AG04449 (cell line): ENCODE results near the gene CCDC187.

Source experiments
- CTCF ChIA-PET: fragments of 350-600 bp; formaldehyde crosslinking; extraction: SDS; loops from one replicate; lab custom pipeline; 2021; ENCODE audit warnings: antibody characterized with exemption; lab: Yijun Ruan, JAX
- POLR2A ChIA-PET: fragments of 400-600, 350-600 bp; formaldehyde crosslinking; extraction: SDS; loops from one replicate; lab custom pipeline; 2020; ENCODE audit warnings: antibody characterized with exemption, inconsistent platforms; lab: Yijun Ruan, JAX
- DNase-seq: peaks from one replicate; pipeline ENCODE4 v3.0.0-alpha.2; 2010; ENCODE audit warnings: low read depth, low spot score
- H3K4me3 ChIP-seq: 2 replicates; pipeline ENCODE4 v1.5.1; 2011; ENCODE audit warnings: low read depth, mild to moderate bottlenecking, control low read depth, low read length
- TF ChIP-seq, protein P1 (sequence below): IDR thresholded peaks from one replicate; pipeline ENCODE4 v1.5.1; 2011; ENCODE audit warnings: mild to moderate bottlenecking, moderate library complexity, low read length, control low read depth, inconsistent platforms; ENCODE audit not compliant: insufficient read depth; ENCODE audit errors: missing control alignments

The CCDC187 gene

DNA sequence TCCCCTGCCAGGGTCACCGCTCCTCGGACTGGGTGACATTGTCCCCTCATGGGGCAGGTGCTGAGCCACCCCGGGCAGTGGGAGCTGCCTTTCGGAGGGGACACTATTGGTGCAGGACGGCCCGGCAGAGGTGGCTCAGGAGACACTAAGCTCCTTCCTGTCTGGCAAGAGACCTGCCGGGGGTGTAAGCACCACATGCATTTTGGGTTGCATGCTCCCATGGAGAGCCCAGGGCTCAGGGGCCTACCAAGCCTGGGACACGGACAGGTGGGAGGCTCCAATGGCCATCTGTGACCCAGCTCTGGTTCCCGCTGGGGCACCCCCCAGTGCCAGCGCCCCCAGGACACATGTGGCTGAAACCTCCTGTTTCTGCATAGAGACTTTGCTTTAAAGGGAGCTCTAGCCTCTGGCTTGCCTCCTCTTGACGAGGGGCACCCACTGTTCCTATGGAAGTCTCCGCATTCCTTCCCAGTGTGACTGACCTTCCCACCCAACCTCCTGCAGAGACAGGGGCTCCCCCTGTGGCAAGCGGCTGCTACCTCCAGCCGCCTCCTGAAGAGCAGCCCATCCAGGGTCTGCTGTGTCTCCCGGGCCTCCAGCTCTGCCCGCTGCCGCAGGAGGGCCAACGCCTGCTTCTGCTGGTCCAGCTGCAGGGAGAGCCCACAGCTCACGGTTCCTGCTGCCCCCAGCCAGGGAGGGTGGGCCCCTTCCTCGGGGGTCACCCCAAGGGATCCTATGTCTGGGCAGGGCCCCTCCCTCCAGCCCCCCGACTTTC lies 28.1 kb downstream of the CCDC187 start:
- CTCF ChIA-PET = interaction anchor here (0.7 to 4.0 kb wide), 3 partner anchors 7 to 153 kb away, joined by 3 to 30 read pairs (median 3); no protein-coding TSS in a partner anchor
- DNase-seq = no peak
- POLR2A ChIA-PET = no interaction called here
- TF ChIP-seq, protein P1, sequence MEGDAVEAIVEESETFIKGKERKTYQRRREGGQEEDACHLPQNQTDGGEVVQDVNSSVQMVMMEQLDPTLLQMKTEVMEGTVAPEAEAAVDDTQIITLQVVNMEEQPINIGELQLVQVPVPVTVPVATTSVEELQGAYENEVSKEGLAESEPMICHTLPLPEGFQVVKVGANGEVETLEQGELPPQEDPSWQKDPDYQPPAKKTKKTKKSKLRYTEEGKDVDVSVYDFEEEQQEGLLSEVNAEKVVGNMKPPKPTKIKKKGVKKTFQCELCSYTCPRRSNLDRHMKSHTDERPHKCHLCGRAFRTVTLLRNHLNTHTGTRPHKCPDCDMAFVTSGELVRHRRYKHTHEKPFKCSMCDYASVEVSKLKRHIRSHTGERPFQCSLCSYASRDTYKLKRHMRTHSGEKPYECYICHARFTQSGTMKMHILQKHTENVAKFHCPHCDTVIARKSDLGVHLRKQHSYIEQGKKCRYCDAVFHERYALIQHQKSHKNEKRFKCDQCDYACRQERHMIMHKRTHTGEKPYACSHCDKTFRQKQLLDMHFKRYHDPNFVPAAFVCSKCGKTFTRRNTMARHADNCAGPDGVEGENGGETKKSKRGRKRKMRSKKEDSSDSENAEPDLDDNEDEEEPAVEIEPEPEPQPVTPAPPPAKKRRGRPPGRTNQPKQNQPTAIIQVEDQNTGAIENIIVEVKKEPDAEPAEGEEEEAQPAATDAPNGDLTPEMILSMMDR = no peak
- H3K4me3 ChIP-seq = no peak overlapping the region

DNA sequence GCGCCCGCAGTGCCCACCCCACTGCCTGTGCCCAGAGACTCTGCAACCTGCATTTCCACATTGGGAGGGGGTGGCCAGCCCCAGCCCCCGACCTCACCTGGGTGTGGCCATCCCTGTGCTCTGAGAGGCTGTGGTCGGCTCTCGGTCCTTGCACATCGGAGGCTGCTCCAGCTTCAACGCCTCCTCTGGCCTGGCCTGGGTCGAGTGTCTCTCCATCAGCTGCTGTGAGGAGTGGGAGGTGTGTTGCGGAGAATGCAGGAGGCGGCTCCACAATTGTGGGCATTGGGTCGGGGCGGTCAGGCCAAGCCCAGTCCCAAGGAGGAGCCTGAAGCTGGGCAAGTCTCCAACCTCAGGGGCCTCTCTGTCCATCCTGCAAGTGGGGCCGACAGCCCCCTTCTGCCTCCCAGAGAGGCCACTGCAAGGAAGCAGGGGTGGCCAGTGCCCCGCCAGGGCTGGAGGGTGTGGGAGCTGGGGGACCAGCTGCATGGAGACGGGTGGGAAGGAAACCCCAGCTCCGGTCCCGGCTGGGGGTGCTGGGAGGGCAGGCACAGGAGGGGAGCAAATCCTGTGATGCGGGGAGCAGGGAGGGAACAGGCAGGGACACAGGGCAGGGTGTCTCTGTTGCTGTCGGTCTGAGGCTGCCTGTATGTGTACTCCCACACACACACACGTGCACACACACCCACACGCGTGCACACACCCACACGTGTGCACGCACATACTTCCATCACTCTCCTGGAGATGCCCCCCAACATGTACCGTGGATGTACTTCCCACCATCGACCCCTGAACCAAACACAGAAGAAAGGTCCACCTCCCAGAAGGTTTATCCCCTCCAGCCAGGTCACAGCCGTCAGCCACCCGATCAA lies 28.9 kb downstream of the CCDC187 start:
- no peak for DNase-seq
- CTCF ChIA-PET = interaction anchor here (0.8 to 4.0 kb wide), 3 partner anchors 10 to 153 kb away, joined by 3 to 25 read pairs (median 3); no protein-coding TSS in a partner anchor
- TF ChIP-seq, protein P1 = no peak
- POLR2A ChIA-PET = no interaction called here
- H3K4me3 ChIP-seq = no peak overlapping the region

DNA sequence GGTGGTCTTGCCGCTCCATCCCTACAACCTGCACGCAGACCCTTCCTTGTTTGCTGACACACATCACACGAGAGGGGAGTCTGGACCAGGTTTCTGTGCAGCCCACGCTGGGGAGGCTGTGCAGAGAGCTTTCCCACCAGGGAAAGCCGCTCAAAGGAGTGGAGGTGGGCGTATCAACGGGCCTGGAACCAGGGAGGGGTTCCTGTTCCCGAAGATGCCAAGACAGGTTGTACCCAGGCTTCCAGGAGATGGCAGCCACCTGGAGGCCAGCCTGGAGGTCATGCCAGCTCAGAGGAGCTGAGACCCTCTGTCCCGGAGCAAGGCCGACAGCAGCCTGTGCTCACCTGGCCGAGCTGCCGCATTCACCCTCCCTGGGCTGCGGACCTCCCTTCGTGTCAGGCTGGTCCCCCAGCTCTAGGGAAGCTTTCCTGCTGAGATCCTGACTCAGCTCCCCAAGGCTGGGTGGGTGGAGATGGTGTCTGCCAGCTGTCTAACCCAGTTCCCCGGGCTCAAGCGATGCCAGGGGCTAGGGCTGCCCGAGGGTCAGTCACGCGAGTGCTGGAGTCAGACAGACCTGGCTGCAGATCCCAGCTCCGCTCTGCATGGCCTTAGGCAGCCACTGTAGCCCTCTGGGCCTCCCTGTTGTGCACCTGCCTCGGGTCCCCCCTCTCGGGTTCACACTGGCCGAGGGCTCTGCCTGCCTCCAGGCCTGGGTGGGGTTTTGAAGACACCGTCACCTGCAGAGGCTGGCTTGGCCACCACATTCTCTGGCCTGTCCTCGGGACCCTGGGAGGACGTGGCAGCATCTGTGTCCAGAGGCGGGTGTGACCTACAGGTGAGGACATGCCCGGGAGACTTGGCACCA lies 29.7 kb downstream of the CCDC187 start:
- POLR2A ChIA-PET = no interaction called here

DNA sequence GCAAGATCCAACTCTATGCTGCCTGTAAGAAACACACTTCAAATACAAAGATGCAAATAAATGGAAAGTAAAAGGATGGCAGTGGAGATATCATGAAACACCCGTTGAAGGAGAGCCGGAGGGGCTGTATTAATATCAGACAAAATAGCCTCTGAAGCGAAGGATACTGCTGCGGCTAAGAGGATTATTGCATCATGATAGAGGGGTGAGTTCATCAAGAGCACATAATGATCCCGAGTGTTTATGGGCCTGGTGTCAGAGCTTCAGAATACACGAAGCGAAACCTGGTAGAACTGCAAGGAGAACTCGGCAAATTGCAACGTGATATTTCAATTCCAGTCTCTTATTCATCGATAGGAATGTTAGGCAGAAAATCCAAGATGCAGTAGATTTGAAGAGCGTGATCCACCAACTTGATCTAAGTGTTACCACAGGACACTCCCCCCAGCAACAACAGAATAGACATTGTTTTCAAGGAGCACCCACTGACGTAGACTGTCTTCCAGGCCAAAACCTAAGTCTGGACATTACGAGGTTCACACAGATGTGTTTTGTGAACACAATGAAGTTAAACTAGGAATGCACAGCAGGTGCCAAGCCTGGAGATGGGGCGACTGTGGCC lies 30.5 kb downstream of the CCDC187 start:
- no peak overlapping the region for H3K4me3 ChIP-seq
- ChIA-PET POLR2A (no interaction called here), CTCF (interaction anchor here (1.0 to 4.0 kb wide), 2 partner anchors 9 to 11 kb away, joined by 6 to 25 read pairs; no protein-coding TSS in a partner anchor)
- TF ChIP-seq, protein P1 = no peak
- DNase-seq = no peak

More for the DNA sequence above, 29.7 kb downstream of the CCDC187 start:
- CTCF ChIA-PET = interaction anchor here (0.9 to 4.0 kb wide), 2 partner anchors 10 to 11 kb away, joined by 3 to 25 read pairs; no protein-coding TSS in a partner anchor
- no peak for DNase-seq
- no peak overlapping the region for H3K4me3 ChIP-seq
- TF ChIP-seq, protein P1 = no peak

DNA sequence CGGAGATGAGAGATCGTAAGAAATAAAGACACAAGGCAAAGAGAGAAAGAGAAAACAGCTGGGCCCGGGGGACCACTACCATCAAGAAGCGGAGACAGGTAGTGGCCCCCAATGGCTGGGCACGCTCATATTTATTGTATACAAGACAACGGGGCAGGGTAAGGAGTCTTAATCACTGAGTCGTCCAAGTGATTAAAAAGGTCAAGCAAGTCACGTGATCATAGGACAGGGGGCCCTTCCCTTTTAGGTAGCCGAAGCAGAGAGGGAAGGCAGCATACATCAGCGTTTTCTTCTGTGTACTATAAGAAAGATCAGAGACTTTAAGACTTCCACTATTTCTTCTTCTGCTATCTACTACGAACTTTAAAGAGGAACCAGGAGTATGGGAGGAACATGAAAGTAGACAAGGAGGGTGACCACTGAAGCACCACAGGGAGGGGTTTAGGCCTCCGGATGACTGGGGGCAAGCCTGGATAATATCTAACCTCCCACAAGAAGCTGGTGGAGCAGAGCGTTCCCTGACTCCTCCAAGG lies 33.7 kb downstream of the CCDC187 start:
- ChIA-PET CTCF (interaction anchor here (1.3 to 3.7 kb wide), 3 partner anchors 7 to 18 kb away, joined by 4 to 30 read pairs (median 5); no protein-coding TSS in a partner anchor), POLR2A (no interaction called here)
- no peak overlapping the region for H3K4me3 ChIP-seq
- DNase-seq = no peak
- TF ChIP-seq, protein P1 = no peak
